Measurements from ENCODE around the gene CPVL. TPM values are rescaled to one million over a fixed set of nuclear protein-coding genes. Genes with fewer than 3 reads are reported as not detected.
A peak's percentile ranks its signal among the peaks of the same experiment; 100 is the strongest.

Gene CPVL
- total RNA-seq = not detected

DNA sequence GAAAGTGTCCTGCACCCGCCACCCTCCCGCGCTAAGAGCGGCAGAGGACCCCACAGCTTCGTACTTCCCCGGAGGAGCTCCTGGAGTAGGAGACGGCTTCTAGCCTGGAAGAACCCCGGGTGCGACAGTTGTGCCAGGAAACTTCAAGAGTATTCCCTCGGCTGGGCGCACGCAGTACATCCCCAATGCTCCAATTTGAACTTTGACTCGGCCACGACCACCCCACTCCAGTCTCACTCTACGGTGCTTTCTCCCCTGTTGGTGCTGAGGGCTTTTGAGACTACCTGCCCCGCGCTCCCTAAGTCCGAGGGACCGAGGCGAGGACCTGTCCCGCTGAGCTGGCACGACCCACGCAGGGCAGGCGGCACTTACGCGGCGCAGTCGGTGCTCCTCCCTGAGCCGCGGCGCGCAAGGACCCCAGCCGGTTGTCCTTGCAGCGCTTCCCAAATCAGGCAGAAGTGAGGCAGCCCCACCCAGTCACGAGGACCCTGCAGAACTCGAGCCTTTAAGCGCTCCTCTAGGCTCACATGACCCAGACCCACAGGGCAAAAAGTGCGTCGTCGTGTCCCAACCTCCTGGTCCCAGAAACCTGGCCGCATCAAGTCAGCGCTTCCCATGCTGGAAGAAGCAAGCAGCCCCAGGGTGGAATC is at the start of gene CPVL:
Gene CPVL (minus strand): TSS at position 481 of the 650 bp plus-strand sequence. CDS start 25,476 bp downstream, outside the sequence.
- no peaks in the 10 kb centered on the region for H3K36me3 Mint-ChIP-seq (ENCODE audit: low read depth)
- H3K9me3 Mint-ChIP-seq = no peaks in the 10 kb centered on the region
- H3K27ac Mint-ChIP-seq = no peak within 1 kb of the TSS
- peaks cover 7% of the 10 kb centered on the region for H3K4me1 Mint-ChIP-seq (ENCODE audit: low read depth)
- peaks cover 33% of the 10 kb centered on the region for H3K27me3 Mint-ChIP-seq (ENCODE audit: low read depth)
- CTCF ChIA-PET = interaction anchor here (0.6 kb wide), 1 partner anchor 136 kb away, joined by 3 read pairs; no protein-coding TSS in a partner anchor
- no peak for DNase-seq
- intact Hi-C loops (cut with micrococcal nuclease) = no loop called here
- H3K4me3 Mint-ChIP-seq = no peak within 1 kb of the TSS

DNA sequence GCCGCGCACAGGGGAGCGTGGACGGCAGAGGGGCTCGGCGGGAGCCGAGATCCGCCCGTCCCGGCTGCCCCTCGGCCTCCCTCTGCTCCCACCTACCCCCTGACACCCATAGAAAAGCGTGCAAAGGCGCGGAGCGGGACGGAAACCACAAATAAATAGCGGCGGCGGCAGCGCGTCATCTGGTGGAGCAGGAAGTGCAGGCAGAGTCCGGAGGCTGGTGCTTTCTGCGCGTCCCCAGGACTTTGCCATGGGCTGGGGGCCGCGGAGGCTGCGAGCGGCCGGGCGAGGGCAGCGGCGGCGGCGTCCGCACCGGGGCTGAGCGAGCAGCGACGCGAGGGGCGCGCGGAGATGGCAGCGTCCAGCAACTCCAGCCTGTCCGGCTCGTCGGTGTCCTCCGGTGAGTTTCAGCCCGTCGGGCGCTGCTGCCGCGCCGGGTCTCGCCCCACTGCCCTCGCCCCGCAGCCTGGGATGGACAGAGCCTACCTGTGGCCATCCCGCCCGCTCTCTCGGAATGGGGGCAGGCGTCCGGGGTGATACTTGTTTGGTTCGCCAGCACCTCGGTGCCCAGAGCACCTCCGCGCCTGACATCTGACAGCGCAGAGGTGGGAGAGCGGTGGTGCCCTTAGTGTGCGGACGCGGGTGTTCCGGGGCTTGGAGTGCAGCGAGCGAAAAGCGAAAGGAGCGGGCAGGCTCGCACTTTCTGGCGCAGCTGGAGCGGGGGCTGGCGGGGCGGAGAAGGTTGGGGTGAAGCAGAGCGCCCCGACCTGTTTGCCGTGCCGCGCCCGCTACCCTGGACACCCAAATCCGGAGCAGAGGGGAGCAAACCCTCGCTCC is 48.5 kb upstream of the CPVL start, which contains the start of gene CHN2:
Gene CHN2 (plus strand): TSS at position 182 of the 834 bp plus-strand sequence.
- peak within 1 kb of the TSS; percentile 64 for H3K4me3 Mint-ChIP-seq
- H3K36me3 Mint-ChIP-seq (ENCODE audit: low read depth) = no peaks in the 10 kb centered on the region
- peak; percentile 63 for DNase-seq
- no peak within 1 kb of the TSS for H3K27ac Mint-ChIP-seq
- intact Hi-C loops (cut with micrococcal nuclease) = loop anchor here (5.0 kb wide), 1 partner anchor 147 kb away; no protein-coding TSS in a partner anchor
- no peaks in the 10 kb centered on the region for H3K9me3 Mint-ChIP-seq
- peaks cover 14% of the 10 kb centered on the region for H3K4me1 Mint-ChIP-seq (ENCODE audit: low read depth)
- peaks cover 59% of the 10 kb centered on the region for H3K27me3 Mint-ChIP-seq (ENCODE audit: low read depth)
- CTCF ChIA-PET = no interaction called here

DNA sequence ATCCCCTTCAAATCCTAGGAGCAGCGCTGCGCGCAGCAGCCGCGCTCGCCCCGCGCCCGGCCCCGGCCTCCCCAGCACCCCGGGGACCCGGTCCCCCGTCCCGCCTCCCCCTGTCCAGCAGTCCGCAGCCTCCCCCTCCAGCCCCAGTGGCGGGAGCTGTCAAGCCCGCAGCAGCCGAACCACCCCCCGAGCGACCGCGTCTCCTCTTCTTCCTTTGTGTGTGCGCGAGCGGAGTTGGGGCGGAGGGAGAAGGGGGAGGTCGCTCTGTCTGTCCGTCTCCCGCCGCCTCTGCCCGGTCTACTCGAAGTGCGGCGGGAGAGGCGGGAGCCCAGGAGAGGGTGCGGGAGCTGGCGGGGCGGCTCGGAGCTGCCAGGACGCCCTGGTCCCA is 47.9 kb upstream of the CPVL start:
- CTCF ChIA-PET = no interaction called here
- no peak for DNase-seq
- peak overlapping the region; percentile 64 for H3K4me3 Mint-ChIP-seq
- no peak overlapping the region for H3K27ac Mint-ChIP-seq
- H3K27me3 Mint-ChIP-seq (ENCODE audit: low read depth) = peaks cover 61% of the 10 kb centered on the region
- intact Hi-C loops (cut with micrococcal nuclease) = no loop called here
- H3K4me1 Mint-ChIP-seq (ENCODE audit: low read depth) = peaks cover 17% of the 10 kb centered on the region
- H3K9me3 Mint-ChIP-seq = no peaks in the 10 kb centered on the region
- H3K36me3 Mint-ChIP-seq (ENCODE audit: low read depth) = no peaks in the 10 kb centered on the region

DNA sequence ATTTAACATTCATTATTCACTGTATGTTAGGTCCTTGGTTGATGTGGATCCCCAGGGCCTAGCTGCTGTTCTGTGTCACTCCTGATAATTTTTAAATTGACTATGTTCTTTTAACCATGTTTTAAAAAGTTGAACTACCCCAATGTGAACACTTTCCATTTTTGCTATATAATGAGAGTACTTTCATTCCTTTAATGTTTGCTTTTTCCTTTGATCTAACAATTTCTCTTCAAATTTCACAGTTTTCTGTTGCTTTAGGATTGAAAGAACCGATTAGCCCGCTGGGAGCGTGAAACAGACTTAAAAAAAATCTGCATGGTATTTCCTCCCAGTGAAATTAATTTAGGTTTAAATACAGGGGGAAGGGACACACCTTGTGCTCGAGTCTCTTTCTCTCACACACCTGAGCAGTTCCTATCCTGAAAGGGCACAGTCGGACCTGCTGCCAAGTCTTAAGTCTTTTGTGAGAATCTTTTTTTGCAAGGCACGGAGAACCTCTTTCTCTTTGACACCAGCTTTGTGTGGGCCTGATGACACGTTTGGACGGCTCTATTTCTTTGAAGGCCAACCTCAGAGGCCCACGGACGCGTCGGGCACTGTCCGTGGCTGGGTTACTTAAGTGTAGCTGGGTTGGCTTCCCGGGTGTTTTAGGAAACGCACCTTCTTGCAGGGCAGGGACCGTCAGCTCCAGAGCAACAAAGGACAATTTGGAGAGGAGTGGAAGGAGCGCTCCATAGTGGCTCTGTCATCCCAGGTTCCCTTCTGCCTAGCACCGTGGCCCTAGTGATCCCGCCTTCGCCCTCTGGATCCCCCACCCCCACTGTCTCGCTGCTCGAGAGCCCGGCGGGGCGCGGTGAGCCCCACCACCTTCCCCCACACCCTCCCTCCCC is 47.2 kb upstream of the CPVL start:
- H3K4me1 Mint-ChIP-seq (ENCODE audit: low read depth) = peaks cover 17% of the 10 kb centered on the region
- intact Hi-C loops (cut with micrococcal nuclease) = loop anchor here (2.0 kb wide), 1 partner anchor 273 kb away; no protein-coding TSS in a partner anchor
- CTCF ChIA-PET = interaction anchor here (1.0 kb wide), 1 partner anchor 214 kb away, joined by 3 read pairs; no protein-coding TSS in a partner anchor
- H3K27ac Mint-ChIP-seq = no peak overlapping the region
- H3K27me3 Mint-ChIP-seq (ENCODE audit: low read depth) = peaks cover 60% of the 10 kb centered on the region
- no peaks in the 10 kb centered on the region for H3K9me3 Mint-ChIP-seq
- peak overlapping the region; percentile 44 for H3K4me3 Mint-ChIP-seq
- no peaks in the 10 kb centered on the region for H3K36me3 Mint-ChIP-seq (ENCODE audit: low read depth)
- DNase-seq = no peak

DNA sequence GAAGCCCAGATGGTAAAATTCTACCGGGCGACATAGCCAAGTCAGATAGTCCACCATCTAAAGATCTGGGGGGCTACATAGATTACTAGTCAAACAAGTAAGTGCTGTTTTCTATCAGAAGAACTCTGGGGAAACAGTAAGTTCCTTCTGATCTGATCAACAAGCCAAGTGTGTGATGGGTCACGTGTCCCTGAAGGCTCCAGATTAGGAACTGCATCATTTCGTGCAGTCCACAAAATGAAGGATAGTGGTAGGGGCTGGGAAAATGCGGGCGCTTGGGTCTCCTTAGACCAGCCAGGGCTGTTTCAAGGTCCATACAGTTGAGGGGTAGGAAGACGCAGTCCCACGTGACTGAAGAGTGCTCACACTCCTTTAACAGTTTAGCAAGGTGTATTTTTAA is 46.5 kb upstream of the CPVL start:
- peaks cover 17% of the 10 kb centered on the region for H3K4me1 Mint-ChIP-seq (ENCODE audit: low read depth)
- H3K4me3 Mint-ChIP-seq = no peak overlapping the region
- H3K9me3 Mint-ChIP-seq = no peaks in the 10 kb centered on the region
- no peak overlapping the region for H3K27ac Mint-ChIP-seq
- no peak for DNase-seq
- CTCF ChIA-PET = interaction anchor here (1.0 kb wide), 1 partner anchor 215 kb away, joined by 3 read pairs; no protein-coding TSS in a partner anchor
- H3K36me3 Mint-ChIP-seq (ENCODE audit: low read depth) = no peaks in the 10 kb centered on the region
- intact Hi-C loops (cut with micrococcal nuclease) = loop anchor here (2.0 kb wide), 1 partner anchor 272 kb away; no protein-coding TSS in a partner anchor
- peaks cover 56% of the 10 kb centered on the region for H3K27me3 Mint-ChIP-seq (ENCODE audit: low read depth)

DNA sequence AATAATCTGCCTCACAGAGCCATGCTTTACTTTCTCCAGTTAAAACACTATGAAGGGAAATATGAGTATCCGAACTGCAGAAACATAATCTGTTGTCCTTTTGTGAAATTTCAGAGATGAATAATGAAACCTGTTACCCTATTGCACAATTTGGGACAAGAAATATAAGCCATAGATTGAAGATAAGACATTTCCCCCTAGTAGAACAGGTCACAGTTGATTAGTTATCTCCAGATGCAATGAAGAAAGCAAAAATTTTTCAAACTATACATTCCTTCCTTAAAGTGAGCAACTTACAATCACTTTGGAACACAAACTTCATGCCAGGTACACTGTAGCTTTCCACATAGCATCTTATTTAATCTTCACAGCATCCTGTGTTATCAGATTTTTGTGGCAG is 46.0 kb upstream of the CPVL start:
- CTCF ChIA-PET = interaction anchor here (0.7 to 1.1 kb wide), 2 partner anchors 265 to 758 kb away, joined by 3 read pairs; no protein-coding TSS in a partner anchor
- Mint-ChIP-seq H3K27me3 (ENCODE audit: low read depth) (peaks cover 51% of the 10 kb centered on the region), H3K4me1 (ENCODE audit: low read depth) (peaks cover 17% of the 10 kb centered on the region), H3K4me3 (no peak overlapping the region), H3K36me3 (ENCODE audit: low read depth) (no peaks in the 10 kb centered on the region), H3K27ac (no peak overlapping the region), H3K9me3 (no peaks in the 10 kb centered on the region)
- no peak for DNase-seq
- intact Hi-C loops (cut with micrococcal nuclease) = loop anchor here (2.0 kb wide), 1 partner anchor 272 kb away; no protein-coding TSS in a partner anchor

DNA sequence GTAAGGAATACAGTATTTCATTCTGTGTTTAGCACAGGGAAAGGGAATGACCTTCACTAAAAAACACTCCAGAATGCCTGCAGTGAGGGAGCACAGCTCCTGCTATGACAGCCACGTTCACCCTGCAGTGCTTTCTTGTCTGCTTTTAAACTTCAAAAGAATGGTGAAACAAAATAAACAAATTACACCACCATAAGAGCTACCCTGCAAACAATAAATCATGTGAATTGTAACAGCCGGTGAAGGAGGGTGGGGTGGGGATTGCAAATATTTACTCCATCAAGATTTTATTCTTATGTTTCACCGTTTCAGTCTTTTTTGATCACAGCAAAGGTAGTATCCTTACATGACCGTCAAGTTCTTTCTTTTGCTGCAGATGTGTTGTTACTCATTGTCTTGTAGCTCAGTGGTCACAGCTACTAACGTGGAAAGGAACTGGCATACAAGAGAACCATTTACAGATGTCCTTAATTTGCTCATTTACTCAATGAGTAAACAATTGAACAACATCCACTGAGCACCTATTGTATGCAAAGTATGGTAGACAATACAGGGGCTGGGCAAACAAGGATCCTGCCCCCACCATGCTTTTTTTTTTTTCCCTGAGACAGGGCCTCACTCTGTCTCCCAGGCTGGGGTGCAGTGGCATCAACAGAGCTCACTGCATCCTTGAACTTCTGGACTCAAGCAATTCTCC is 44.2 kb upstream of the CPVL start:
- intact Hi-C loops (cut with micrococcal nuclease) = no loop called here
- H3K4me1 Mint-ChIP-seq (ENCODE audit: low read depth) = peaks cover 6% of the 10 kb centered on the region
- no peaks in the 10 kb centered on the region for H3K36me3 Mint-ChIP-seq (ENCODE audit: low read depth)
- no peaks in the 10 kb centered on the region for H3K9me3 Mint-ChIP-seq
- DNase-seq = no peak
- CTCF ChIA-PET = interaction anchor here (0.6 to 2.7 kb wide), 17 partner anchors 10 to 294 kb away, joined by 3 to 15 read pairs (median 5); no protein-coding TSS in a partner anchor
- H3K4me3 Mint-ChIP-seq = no peak overlapping the region
- peaks cover 33% of the 10 kb centered on the region for H3K27me3 Mint-ChIP-seq (ENCODE audit: low read depth)
- no peak overlapping the region for H3K27ac Mint-ChIP-seq

DNA sequence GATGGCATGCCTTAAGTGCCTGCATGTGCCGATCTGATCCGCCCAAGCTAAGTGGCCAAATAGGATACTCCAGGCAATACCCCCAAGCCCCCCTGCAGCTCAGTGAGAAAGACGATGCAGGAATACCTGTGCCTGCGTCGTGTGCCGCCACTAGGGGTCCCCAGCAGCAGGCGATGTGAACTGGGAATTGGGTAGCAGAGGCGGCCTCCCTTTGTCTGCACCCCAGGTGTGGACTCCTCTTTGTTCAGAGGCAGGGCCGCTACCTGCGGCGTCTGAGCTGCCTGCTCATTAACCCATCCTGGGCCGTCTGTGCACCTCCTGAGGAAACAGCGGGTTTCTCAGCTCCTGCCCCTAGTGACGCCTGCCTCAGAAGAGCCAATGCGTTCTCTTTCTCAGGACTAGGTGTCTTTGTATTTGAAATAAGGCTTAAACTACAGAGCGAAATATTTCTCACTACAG is 43.4 kb upstream of the CPVL start:
- no peaks in the 10 kb centered on the region for H3K9me3 Mint-ChIP-seq
- H3K4me1 Mint-ChIP-seq (ENCODE audit: low read depth) = peaks cover 4% of the 10 kb centered on the region

DNA sequence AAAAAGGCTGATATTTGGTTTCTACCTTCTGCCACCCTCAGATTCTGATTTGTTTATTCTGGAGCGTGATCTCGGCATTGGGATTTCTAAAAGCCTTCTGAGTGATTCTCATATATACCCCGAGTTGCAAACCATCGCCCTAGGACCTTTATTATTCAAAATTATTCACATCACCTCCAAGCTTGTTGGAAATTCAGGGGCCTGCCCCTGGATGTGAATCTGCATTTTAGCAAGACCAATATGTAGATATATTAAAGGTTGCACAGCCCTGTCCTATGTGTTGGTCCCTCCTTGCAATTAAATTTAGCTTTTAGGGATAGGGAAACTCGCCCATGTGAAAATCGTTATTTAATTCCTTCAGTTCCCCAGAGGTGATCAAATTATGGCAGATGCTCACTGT is 39.3 kb upstream of the CPVL start:
- DNase-seq = no peak
- CTCF ChIA-PET = interaction anchor here (0.6 kb wide), 1 partner anchor 1380 kb away, joined by 5 read pairs; no protein-coding TSS in a partner anchor
- Mint-ChIP-seq H3K27me3 (ENCODE audit: low read depth) (peaks cover 11% of the 10 kb centered on the region), H3K4me3 (no peak overlapping the region), H3K36me3 (ENCODE audit: low read depth) (no peaks in the 10 kb centered on the region), H3K4me1 (ENCODE audit: low read depth) (peaks cover 4% of the 10 kb centered on the region), H3K9me3 (peaks cover 2% of the 10 kb centered on the region), H3K27ac (no peak overlapping the region)
- intact Hi-C loops (cut with micrococcal nuclease) = no loop called here

More for the DNA sequence above, 43.4 kb upstream of the CPVL start:
- Mint-ChIP-seq H3K27me3 (ENCODE audit: low read depth) (peaks cover 30% of the 10 kb centered on the region), H3K4me3 (no peak overlapping the region), H3K36me3 (ENCODE audit: low read depth) (no peaks in the 10 kb centered on the region), H3K27ac (no peak overlapping the region)
- peak; percentile 63 for DNase-seq
- intact Hi-C loops (cut with micrococcal nuclease) = loop anchor here (1.0 kb wide), 1 partner anchor 219 kb away; no protein-coding TSS in a partner anchor
- CTCF ChIA-PET = interaction anchor here (0.5 to 2.7 kb wide), 21 partner anchors 11 to 388 kb away, joined by 3 to 15 read pairs (median 4); no protein-coding TSS in a partner anchor

DNA sequence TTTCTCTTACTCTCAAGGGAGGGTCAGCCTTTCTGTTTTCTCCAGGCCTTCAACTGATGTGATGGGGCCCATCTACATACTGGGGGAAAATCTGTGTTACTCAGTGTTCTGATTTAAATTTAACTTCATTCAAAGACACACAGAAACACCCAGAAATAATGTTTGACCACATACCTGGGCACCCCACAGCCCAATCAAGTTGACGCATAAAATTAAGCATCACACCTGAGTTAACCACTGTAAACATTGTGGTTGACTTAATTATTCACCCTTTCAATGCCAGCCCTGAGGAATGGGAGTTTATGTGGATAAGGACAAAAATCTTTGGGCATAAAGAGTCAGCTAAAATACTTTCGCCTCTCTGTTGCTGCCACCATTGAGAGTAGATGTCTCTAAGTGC is 38.3 kb upstream of the CPVL start:
- Mint-ChIP-seq H3K27ac (no peak overlapping the region), H3K4me1 (ENCODE audit: low read depth) (peaks cover under 1% of the 10 kb centered on the region), H3K4me3 (no peak overlapping the region), H3K27me3 (ENCODE audit: low read depth) (peaks cover 5% of the 10 kb centered on the region), H3K9me3 (peaks cover 2% of the 10 kb centered on the region), H3K36me3 (ENCODE audit: low read depth) (no peaks in the 10 kb centered on the region)
- intact Hi-C loops (cut with micrococcal nuclease) = no loop called here
- no peak for DNase-seq
- CTCF ChIA-PET = interaction anchor here (0.6 kb wide), 1 partner anchor 1138 kb away, joined by 3 read pairs; no protein-coding TSS in a partner anchor

DNA sequence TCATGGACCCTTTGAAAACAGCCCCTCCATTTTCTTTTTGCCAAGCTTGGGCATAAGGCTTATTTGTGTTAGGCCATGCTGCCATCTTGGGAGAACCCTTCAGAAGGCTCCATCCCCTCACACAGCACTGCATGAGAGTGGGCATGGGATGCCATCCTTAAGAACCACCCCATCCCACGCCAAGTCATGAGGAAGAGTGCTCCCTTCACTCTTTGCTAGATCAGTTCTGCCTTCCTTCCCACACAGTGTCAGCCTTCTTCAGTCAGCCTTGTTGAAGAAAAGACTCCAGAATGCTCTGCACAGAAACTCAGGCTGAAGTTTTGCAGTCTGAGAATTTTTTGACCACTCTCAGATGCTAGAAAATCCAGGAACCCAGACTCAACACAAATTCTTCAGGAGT is 32.8 kb upstream of the CPVL start:
- CTCF ChIA-PET = interaction anchor here (1.8 kb wide), 1 partner anchor 9 kb away, joined by 8 read pairs; no protein-coding TSS in a partner anchor
- Mint-ChIP-seq H3K4me3 (no peak overlapping the region), H3K27ac (no peak overlapping the region), H3K9me3 (peaks cover 2% of the 10 kb centered on the region), H3K27me3 (ENCODE audit: low read depth) (peaks cover 14% of the 10 kb centered on the region), H3K36me3 (ENCODE audit: low read depth) (no peaks in the 10 kb centered on the region), H3K4me1 (ENCODE audit: low read depth) (peaks cover 5% of the 10 kb centered on the region)
- intact Hi-C loops (cut with micrococcal nuclease) = no loop called here
- DNase-seq = no peak
